ENCODE results near the gene TTC21A. TPM values are rescaled to one million over a fixed set of nuclear protein-coding genes. Genes with fewer than 3 reads are reported as not detected.

The TTC21A gene
- total RNA-seq, 1 experiment from 2014 or later: 1.7 TPM

DNA sequence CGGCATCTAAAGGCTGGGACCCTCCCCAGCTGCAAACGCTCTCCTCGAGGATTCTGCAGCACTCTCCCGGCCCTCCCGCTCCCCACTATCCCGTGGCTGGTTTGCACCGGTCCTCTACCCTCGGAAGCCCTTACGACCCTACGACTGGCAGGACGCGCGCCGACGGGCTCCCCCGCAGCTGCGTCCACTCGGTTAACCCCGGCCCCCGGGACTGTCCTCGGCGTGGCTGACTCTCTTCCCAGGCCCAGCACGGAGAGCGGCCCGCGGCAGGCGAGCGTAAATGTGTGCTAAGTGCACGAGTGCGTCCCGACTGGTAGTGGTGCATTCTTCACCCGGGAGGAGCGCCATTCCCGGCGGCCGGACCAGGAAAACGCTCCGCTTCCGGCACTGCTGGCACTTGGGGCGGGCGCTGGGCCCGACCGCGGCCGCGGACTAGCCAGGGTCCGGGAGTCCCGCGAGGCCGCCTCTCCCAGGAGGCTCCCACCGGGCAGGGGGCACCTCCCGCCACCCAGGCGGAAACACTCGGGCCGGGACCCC, 561 bp upstream of the TTC21A start:
- no peak overlapping the region for H3K4ac ChIP-seq (ENCODE audit: low read depth, low read length)
- H3K56ac ChIP-seq (ENCODE audit: insufficient read length, low read depth, low read length): no peak overlapping the region
- no peak overlapping the region for H4K8ac ChIP-seq (replicated peaks; ENCODE audit: insufficient read length, low read depth, low read length)
- Mint-ChIP-seq H3K27me3 (ENCODE audit: low read depth) (peaks cover 24% of the 10 kb centered on the region), H3K27ac (peak overlapping the region in 2 of 3 experiments; percentile 35 to 94; a peak in 3 of 7 replicates), H3K4me1 (peaks cover 20 to 21% of the 10 kb centered on the region in 2 experiments), H3K9me3 (no peaks in the 10 kb centered on the region), H3K36me3 (ENCODE audit: insufficient read depth in 1 of 3, low read depth in 3 of 3) (no peaks in the 10 kb centered on the region; a peak in 1 of 7 replicates), H3K4me3 (peak overlapping the region; percentile 94 to 95)
- H3K27me3 ChIP-seq (ENCODE audit: insufficient read depth, low read length): 0 out of 2 replicates have a peak, but pooled peaks cover 4% of the 10 kb centered on the region
- H3K23me2 ChIP-seq (ENCODE audit: insufficient read length, low read depth, low read length, poor library complexity, severe bottlenecking): peaks cover 15% of the 10 kb centered on the region
- no peak overlapping the region for H2BK15ac ChIP-seq (ENCODE audit: low read depth, low read length)
- H3K79me1 ChIP-seq (ENCODE audit: insufficient read depth, low read depth, low read length, poor library complexity, severe bottlenecking): no peaks in the 10 kb centered on the region
- WGBS (ENCODE audit: extremely low coverage, insufficient read length, low lambda C conversion rate): no CpG with 5 or more reads among the region's 55 CpGs
- H3K9ac ChIP-seq (ENCODE audit: extremely low read depth, insufficient read length, low read length): peak overlapping the region; percentile 11
- no peaks in the 10 kb centered on the region for H3K4me1 ChIP-seq (ENCODE audit: insufficient read depth, low read length)
- H3K27ac ChIP-seq (ENCODE audit: insufficient read length, low read depth, low read length): no peak overlapping the region
- peak overlapping the region; percentile 23; the same call in 1 of the 2 replicates for H3K14ac ChIP-seq (ENCODE audit: insufficient read depth, low read length)
- no peaks in the 10 kb centered on the region for H4K20me1 ChIP-seq (ENCODE audit: control insufficient read depth, insufficient read depth, insufficient read length)
- no peak overlapping the region for H2AFZ ChIP-seq (ENCODE audit: low read length)
- H3K9me3 ChIP-seq (ENCODE audit: control insufficient read depth, low read depth, low read length): no peaks in the 10 kb centered on the region
- DNase-seq: peak; percentile 41
- no peak overlapping the region for H2BK20ac ChIP-seq (ENCODE audit: low read depth, low read length, poor library complexity, severe bottlenecking)
- no peak overlapping the region for H3K23ac ChIP-seq (ENCODE audit: insufficient read length, low read depth, low read length)
- H3K79me2 ChIP-seq (ENCODE audit: insufficient read depth, low read length): no peaks in the 10 kb centered on the region; the same call in 1 of the 2 replicates
- H2AK5ac ChIP-seq (ENCODE audit: insufficient read length, low read length): no peak overlapping the region
- peak overlapping the region; percentile 78 for H3K4me2 ChIP-seq (ENCODE audit: insufficient read depth, insufficient read length, low read length)
- H2BK12ac ChIP-seq (ENCODE audit: insufficient read length, low read depth, low read length): no peak overlapping the region
- H2BK5ac ChIP-seq (ENCODE audit: insufficient read length, low read length): no peak overlapping the region
- no peak overlapping the region for H4K5ac ChIP-seq (ENCODE audit: insufficient read length, low read depth, low read length)
- no peak overlapping the region for H4K91ac ChIP-seq (ENCODE audit: insufficient read length, low read depth, low read length)
- TF ChIP-seq, protein P1, sequence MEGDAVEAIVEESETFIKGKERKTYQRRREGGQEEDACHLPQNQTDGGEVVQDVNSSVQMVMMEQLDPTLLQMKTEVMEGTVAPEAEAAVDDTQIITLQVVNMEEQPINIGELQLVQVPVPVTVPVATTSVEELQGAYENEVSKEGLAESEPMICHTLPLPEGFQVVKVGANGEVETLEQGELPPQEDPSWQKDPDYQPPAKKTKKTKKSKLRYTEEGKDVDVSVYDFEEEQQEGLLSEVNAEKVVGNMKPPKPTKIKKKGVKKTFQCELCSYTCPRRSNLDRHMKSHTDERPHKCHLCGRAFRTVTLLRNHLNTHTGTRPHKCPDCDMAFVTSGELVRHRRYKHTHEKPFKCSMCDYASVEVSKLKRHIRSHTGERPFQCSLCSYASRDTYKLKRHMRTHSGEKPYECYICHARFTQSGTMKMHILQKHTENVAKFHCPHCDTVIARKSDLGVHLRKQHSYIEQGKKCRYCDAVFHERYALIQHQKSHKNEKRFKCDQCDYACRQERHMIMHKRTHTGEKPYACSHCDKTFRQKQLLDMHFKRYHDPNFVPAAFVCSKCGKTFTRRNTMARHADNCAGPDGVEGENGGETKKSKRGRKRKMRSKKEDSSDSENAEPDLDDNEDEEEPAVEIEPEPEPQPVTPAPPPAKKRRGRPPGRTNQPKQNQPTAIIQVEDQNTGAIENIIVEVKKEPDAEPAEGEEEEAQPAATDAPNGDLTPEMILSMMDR (conservative IDR thresholded peaks at IDR 0.05): no peak
- no peak overlapping the region for H2BK120ac ChIP-seq (ENCODE audit: low read depth, low read length, poor library complexity, severe bottlenecking)
- peak overlapping the region; percentile 56 for H3K18ac ChIP-seq (ENCODE audit: insufficient read length, low read depth, low read length)
- no peak overlapping the region for H3T11ph ChIP-seq (ENCODE audit: low read length)
